Measurements from ENCODE around the gene COX4I1. TPM values are rescaled to one million over a fixed set of nuclear protein-coding genes. Genes with fewer than 3 reads are reported as not detected.
"Not testable (repeated sequence)": the region's sequence is repeated elsewhere in the genome, so short reads cannot be mapped to it uniquely, and the experiment has no call there.

Gene COX4I1
- polyA plus RNA-seq, 3 donors = 533 to 1,232 (median 1,054) TPM

DNA sequence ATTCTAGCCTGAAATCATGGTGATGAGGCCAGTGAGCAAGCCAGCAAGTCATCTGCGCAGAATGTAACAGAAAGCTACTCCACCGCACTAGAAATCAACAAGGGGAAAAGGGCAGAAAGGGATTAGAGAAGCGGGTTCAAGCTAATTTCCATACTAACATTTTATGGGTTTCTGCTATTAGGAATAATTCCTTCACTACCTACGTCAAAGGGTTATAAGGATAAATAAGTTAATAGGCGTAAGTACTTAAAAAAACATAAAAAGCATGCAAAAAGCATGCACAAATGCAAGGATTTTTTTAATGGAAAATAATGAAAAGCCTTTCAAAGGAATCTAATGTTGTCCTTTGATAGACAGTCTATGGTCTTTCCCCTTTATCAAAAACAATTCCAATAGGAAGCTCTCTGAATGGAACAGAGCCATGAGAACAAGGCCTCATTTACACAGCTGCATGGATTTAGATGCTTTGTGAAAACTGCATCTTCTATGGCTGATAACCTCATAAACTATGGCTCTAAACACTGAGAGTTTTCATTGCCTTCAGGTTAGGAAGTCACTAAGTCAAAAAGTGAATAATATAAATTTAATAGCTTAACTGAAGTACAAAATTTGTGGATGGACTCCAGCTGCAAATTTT, 5.7 kb upstream of the COX4I1 start:
- 88 to 97% (median 96%) methylated on average over 5 of the region's 5 CpGs for WGBS, 3 donors
- no peak overlapping the region for H3K27ac ChIP-seq (ENCODE audit: low read depth, low read length)

DNA sequence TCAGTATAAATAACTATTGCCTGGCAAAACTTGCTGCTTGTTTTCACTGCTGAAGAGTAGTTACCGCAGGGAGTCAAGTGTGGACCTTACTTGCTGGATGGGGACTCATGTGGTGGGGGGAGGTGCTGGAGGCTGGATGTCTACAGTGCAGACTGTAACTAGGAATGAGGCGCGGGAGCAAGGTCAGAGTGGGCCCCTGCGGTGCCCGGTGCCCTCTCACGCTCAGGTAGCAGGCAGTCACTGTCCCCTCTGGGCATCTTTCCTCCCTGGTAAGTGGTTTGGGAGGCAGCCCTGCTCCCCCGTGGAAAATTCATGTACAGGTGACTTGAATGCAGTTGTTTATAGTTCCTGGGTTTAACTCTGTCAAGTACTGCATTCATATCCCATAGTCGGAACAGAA, 4.8 kb upstream of the COX4I1 start:
- WGBS, 3 donors = 82 to 90% (median 89%) methylated on average over 8 of the region's 8 CpGs
- H3K27ac ChIP-seq (ENCODE audit: low read depth, low read length) = no peak overlapping the region

- H3K27ac ChIP-seq (ENCODE audit: low read depth, low read length) = no peak overlapping the region
- 71 to 86% (median 84%) methylated on average over 6 of the region's 6 CpGs for WGBS, 3 donors
Measured at GRCh38 chr16:85796152-85796551, 3.3 kb upstream of the COX4I1 start.

DNA sequence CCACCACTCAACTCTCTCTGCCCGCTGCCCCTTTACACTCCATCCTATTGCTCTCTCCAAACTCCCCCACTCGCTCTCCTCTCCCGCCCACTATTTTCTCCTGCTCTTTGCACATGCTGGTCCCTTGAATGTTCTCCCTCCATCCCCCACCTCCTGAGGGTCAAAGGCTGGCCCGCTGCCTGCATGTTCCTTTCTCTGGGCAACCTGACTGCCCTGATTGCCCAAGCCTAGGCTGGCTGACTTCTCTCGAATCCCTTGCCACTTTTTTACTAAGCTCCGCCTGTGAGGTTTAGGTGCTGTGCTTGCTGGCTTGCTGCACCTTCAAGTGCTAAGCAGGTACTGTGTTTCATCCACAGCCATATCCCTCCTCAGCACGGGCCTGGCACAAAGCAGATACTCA, 2.9 kb upstream of the COX4I1 start:
- no peak overlapping the region for H3K27ac ChIP-seq (ENCODE audit: low read depth, low read length)
- WGBS, 3 donors = 89 to 92% (median 91%) methylated on average over 7 of the region's 7 CpGs

DNA sequence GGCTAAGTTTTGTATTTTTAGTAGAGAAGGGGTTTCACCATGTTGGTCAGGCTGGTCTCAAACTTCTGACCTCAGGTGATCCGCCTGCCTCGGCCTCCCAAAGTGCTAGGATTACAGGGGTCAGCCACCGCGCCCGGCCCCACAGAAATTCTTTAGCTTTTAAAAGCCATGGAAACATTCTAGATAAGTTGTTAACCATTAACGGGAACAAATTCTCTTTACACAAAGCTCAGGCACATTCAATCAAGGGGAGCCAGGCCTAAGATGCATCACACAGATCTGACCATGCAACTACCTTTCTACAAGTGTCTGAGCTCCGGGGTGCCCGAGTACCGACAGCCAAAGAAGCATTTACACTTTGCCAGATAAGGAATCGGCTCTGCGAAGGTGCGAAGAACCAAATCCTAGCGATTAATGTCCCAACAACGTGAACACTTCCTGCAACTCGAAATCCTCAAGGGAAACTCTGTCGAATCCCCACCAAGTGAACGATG, 1.2 kb upstream of the COX4I1 start:
- no peak overlapping the region for H3K27ac ChIP-seq (ENCODE audit: low read depth, low read length)
- 8 to 26% (median 24%) methylated on average over 17 of the region's 17 CpGs for WGBS, 3 donors

- no peak overlapping the region for H3K27ac ChIP-seq (ENCODE audit: low read depth, low read length)
- WGBS, 3 donors = 0% methylated on average over 41 to 51 of the region's 51 CpGs
Measured at GRCh38 chr16:85798901-85799496, 496 bp upstream of the COX4I1 start.

GRCh38 chr16:85800321-85800669, 800 bp downstream of the COX4I1 start:
- 7 to 20% (median 19%) methylated on average over 9 of the region's 9 CpGs for WGBS, 3 donors
- H3K27ac ChIP-seq (ENCODE audit: low read depth, low read length) = no peak overlapping the region

GRCh38 chr16:85803570-85803969, 4.1 kb downstream of the COX4I1 start:
- WGBS, 3 donors = 70 to 86% (median 72%) methylated on average over 13 to 14 of the region's 14 CpGs
- H3K27ac ChIP-seq (ENCODE audit: low read depth, low read length) = no peak overlapping the region

DNA sequence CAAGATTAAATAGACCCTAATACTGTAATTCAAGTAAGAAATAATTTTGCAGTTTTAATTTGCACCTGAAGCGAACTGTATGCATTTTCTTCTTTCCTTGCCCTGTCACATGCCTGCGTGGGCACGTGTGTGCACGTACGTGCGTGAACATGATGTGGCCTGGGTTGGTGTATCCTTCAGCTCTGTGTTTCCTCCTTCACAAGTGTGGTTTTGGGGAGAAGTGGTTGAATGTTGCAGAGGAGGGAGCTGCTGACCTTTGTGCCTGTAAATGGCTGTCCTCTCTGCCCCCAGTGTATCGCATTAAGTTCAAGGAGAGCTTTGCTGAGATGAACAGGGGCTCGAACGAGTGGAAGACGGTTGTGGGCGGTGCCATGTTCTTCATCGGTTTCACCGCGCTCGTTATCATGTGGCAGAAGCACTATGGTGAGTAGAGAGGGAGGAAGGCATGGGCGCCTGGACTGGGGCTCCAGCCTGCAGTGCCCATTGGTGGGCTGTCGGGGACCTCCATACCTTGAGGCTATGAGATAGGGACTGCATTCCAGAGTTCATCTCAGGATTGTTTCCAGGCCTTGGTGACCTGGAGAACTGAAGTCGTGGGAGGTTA, 6.0 kb downstream of the COX4I1 start:
- WGBS, 3 donors = 83 to 88% (median 84%) methylated on average over 18 of the region's 18 CpGs
- no peak overlapping the region for H3K27ac ChIP-seq (ENCODE audit: low read depth, low read length)

- WGBS, 3 donors = 91 to 94% (median 93%) methylated on average over 11 of the region's 11 CpGs
- H3K27ac ChIP-seq (ENCODE audit: low read depth, low read length) = no peak overlapping the region
Measured at GRCh38 chr16:85806539-85806938, 7.0 kb downstream of the COX4I1 start.

- not testable (repeated sequence) for H3K27ac ChIP-seq (ENCODE audit: low read depth, low read length)
- 91 to 94% (median 93%) methylated on average over 5 of the region's 6 CpGs for WGBS, 3 donors
Measured at GRCh38 chr16:85807340-85807739, 7.8 kb downstream of the COX4I1 start.

- WGBS, 3 donors = 80 to 97% (median 95%) methylated on average over 2 to 16 of the region's 27 CpGs
Measured at GRCh38 chr16:85808104-85808503, 8.6 kb downstream of the COX4I1 start.

DNA sequence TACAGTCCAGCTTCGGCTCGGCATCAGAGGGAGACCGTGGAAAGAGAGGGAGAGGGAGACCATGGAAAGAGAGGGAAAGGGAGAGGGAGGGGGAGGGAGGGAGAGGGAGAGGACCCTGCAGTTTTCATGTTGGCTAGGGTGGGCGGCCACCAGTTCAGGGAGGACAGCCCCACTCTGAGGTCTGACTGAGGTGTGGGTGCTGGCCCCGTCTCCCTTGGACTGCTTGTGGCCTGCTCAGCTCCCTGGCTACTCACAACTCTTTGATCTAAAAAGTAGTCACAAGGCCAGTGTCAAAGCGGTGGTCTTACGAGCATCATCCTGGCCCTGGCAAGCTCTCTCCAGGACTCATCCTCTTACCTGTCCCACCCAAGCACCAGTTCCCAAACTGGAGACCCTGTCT, 9.4 kb downstream of the COX4I1 start:
- no peak overlapping the region for H3K27ac ChIP-seq (ENCODE audit: low read depth, low read length)
- WGBS, 3 donors = 90 to 96% (median 92%) methylated on average over 7 of the region's 7 CpGs

More at GRCh38 chr16:85808104-85808503, 8.6 kb downstream of the COX4I1 start:
- not testable (repeated sequence) for H3K27ac ChIP-seq (ENCODE audit: low read depth, low read length)

GRCh38 chr16:85809645-85810044, 10.2 kb downstream of the COX4I1 start:
- 66 to 71% (median 67%) methylated on average over 10 of the region's 10 CpGs for WGBS, 3 donors
- H3K27ac ChIP-seq (ENCODE audit: low read depth, low read length) = no peak overlapping the region

DNA sequence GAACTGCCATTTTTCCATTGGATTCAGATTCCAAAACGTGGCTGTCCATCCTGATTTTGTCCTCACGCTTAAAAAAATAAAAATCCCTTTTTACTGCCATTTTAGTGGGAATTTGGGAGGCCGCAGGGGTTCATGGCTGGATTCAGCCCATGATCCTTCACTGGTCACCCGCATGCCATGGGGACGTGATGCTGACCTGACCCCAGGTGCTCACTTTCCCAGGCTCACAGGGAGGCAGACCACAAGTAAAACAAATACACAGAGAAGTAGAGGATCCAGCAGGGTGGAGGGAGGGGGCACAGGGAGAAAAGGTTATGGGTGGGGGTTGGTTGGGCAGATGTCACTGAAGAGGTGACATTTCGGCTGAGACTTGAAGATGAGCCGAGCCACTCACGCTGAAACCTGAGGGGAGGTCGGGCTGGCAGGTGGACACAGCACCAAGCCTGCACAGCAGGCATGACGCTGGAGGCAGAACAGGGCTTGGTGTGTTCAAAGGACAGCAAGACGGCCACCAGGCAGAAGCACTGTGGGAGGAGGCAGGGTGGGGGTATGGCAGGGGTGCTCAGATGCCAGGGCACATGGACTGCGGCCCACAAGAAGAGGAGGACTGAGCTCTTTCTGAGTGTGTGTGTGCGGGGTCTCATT, 10.7 kb downstream of the COX4I1 start:
- 59 to 85% (median 84%) methylated on average over 13 of the region's 13 CpGs for WGBS, 3 donors
- H3K27ac ChIP-seq (ENCODE audit: low read depth, low read length) = no peak overlapping the region

DNA sequence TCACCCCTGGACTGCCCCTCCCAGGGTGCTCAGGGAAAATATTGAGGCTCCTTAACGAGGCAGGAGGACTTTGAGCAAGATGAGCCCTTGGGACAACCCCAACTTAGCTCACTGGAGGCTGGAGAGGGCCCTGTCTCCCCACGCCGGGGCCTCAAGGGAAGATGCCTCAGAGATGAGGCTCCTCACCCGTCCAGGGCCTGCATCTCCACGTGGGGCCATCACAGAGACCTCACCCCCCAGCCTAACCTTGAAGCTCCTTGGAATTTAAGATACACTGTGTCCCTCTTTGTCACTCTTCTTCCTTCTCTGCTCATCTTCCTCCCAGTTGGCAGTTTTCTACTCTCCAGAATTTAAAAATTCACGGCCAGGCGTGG, 11.2 kb downstream of the COX4I1 start:
- no peak overlapping the region for H3K27ac ChIP-seq (ENCODE audit: low read depth, low read length)
- 89 to 94% (median 90%) methylated on average over 7 of the region's 7 CpGs for WGBS, 3 donors

- H3K27ac ChIP-seq (ENCODE audit: low read depth, low read length) = no peak overlapping the region
- 38 to 72% (median 46%) methylated on average over 37 of the region's 37 CpGs for WGBS, 3 donors
Measured at GRCh38 chr16:85812031-85812807, 12.7 kb downstream of the COX4I1 start.

DNA sequence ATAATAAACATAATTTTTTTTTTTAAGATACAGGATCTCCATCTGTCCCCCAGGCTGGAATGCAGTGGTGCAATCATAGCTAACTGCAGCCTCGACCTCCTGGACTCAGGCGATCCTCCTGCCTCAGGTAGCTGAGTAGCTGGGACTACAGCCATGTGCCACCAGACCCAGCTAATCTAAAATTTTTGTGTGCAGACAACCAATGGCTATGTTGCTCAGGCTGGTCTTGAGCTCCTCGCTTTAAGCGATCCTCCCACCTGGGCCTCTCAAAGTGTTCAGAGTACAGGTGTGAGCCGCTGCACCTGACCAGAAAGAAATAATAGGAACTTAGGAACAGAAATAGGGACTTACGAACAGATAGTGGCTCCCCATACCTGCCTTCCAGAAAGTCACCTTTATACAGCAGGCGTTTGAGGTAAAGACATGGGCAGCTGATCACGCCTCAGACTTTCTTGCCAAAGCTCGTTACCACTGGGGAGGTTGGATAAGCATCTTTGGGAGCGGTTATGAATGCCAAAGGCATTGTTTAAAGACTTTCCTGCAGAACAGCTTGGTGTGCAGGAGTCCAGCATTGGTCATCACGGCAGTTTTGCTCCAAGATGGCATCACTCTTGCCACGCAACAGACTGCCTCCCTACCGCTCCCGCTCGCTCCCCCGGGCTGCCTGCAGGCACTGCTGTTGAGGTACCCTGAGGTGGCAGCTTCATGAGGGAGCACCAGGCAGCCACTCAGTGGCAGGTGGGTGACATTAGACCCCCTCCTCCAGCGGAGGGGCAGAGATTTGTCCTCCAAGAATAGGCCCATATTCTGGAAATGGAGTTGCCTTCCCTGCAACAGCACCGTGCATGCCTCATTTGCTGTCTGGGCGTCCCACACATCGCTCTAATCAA, 13.6 kb downstream of the COX4I1 start:
- no peak overlapping the region for H3K27ac ChIP-seq (ENCODE audit: low read depth, low read length)
- WGBS, 3 donors = 85 to 88% (median 86%) methylated on average over 20 of the region's 20 CpGs

Measured in adipose tissue (tissue), 3 donors.